ENCODE measurements around the gene NCOA3. TPM values are rescaled to one million over a fixed set of nuclear protein-coding genes. Genes with fewer than 3 reads are reported as not detected.

NCOA3 gene
- total RNA-seq, 1 donor from 2014 or later = 45.9 TPM

- DNase-seq (ENCODE audit: low spot score in 2 of 2, unreplicated experiment in 2 of 2) = no peak
- Mint-ChIP-seq H3K4me1 (peaks cover 15% of the 10 kb centered on the region), H3K27ac (no peak overlapping the region), H3K27me3 (ENCODE audit: low read depth) (no peaks in the 10 kb centered on the region), H3K36me3 (peaks cover 6% of the 10 kb centered on the region), H3K9me3 (no peaks in the 10 kb centered on the region), H3K4me3 (no peak overlapping the region)
- no peak for TF ChIP-seq CTCF (IDR thresholded peaks at IDR 0.05; ENCODE audit: unreplicated experiment)
These were observed 184.9 kb downstream of the NCOA3 start for GRCh38 chr20:47686545-47686944.

GRCh38 chr20:47687095-47687987 is 185.7 kb downstream of the NCOA3 start:
- H3K27ac Mint-ChIP-seq = no peak overlapping the region
- TF ChIP-seq CTCF (IDR thresholded peaks at IDR 0.05; ENCODE audit: unreplicated experiment) = no peak
- no peaks in the 10 kb centered on the region for H3K9me3 Mint-ChIP-seq
- H3K36me3 Mint-ChIP-seq = peaks cover 6% of the 10 kb centered on the region
- H3K27me3 Mint-ChIP-seq (ENCODE audit: low read depth) = no peaks in the 10 kb centered on the region
- peaks cover 11% of the 10 kb centered on the region for H3K4me1 Mint-ChIP-seq
- no peak for DNase-seq (ENCODE audit: low spot score in 2 of 2, unreplicated experiment in 2 of 2)
- H3K4me3 Mint-ChIP-seq = no peak overlapping the region

- TF ChIP-seq CTCF (IDR thresholded peaks at IDR 0.05; ENCODE audit: unreplicated experiment) = no peak
- no peak for DNase-seq (ENCODE audit: low spot score in 2 of 2, unreplicated experiment in 2 of 2)
These were observed 187.0 kb downstream of the NCOA3 start for GRCh38 chr20:47688385-47689381.

GRCh38 chr20:47689731-47690130 is 188.0 kb downstream of the NCOA3 start:
- Mint-ChIP-seq H3K9me3 (no peaks in the 10 kb centered on the region), H3K36me3 (peaks cover 6% of the 10 kb centered on the region), H3K4me3 (no peak overlapping the region), H3K4me1 (peaks cover 19% of the 10 kb centered on the region), H3K27ac (no peak overlapping the region), H3K27me3 (ENCODE audit: low read depth) (no peaks in the 10 kb centered on the region)
- no peak for DNase-seq (ENCODE audit: low spot score in 2 of 2, unreplicated experiment in 2 of 2)
- TF ChIP-seq CTCF (IDR thresholded peaks at IDR 0.05; ENCODE audit: unreplicated experiment) = no peak

More at GRCh38 chr20:47688385-47689381, 187.0 kb downstream of the NCOA3 start:
- peaks cover 14% of the 10 kb centered on the region for H3K4me1 Mint-ChIP-seq
- no peak overlapping the region for H3K4me3 Mint-ChIP-seq
- H3K36me3 Mint-ChIP-seq = peaks cover 6% of the 10 kb centered on the region
- H3K27ac Mint-ChIP-seq = no peak overlapping the region
- H3K27me3 Mint-ChIP-seq (ENCODE audit: low read depth) = no peaks in the 10 kb centered on the region
- H3K9me3 Mint-ChIP-seq = no peaks in the 10 kb centered on the region

- TF ChIP-seq CTCF (IDR thresholded peaks at IDR 0.05; ENCODE audit: unreplicated experiment) = no peak
- Mint-ChIP-seq H3K9me3 (no peaks in the 10 kb centered on the region), H3K27ac (no peak overlapping the region), H3K4me1 (peaks cover 28% of the 10 kb centered on the region), H3K27me3 (ENCODE audit: low read depth) (no peaks in the 10 kb centered on the region), H3K4me3 (no peak overlapping the region), H3K36me3 (peaks cover 6% of the 10 kb centered on the region)
- DNase-seq (ENCODE audit: low spot score in 2 of 2, unreplicated experiment in 2 of 2) = no peak
These were observed 189.9 kb downstream of the NCOA3 start for GRCh38 chr20:47691625-47692024.
